GM18870 (cell line): ENCODE measurements around the gene NRXN3.

ENCODE experiments used
- ATAC-seq: cut with Tn5 transposase; IDR thresholded peaks from one replicate; pipeline ENCODE4 v1.9.1; 2021; ENCODE audit warnings: moderate library complexity; ENCODE audit not compliant: unreplicated experiment

NRXN3 gene

DNA sequence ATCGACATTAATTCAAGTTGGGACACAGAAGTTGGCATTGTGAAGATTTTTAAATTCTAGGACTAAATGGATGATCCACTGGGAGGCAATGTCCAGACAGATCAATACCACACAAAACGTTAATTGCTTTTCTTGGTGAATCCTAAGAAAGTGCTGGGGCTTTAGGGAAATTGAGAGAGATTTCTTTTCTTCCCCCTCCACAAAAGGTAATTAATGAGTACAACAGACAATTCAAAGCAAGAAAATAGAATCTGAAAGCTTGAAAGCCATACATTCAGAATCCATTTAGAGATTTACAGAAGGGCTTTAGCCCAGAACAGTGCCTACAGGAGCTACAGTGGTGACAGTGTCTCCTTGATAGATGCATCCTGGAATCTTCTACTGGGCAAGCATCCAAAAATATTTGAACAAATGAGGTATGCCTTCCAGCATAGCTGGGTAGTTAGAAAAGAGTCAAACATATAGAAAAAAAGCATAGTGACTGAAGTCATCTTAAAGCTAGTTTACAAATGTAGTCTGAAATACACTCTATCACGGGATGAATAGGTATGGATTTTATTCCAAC lies 1323.0 kb downstream of the NRXN3 start:
- no peak for ATAC-seq

DNA sequence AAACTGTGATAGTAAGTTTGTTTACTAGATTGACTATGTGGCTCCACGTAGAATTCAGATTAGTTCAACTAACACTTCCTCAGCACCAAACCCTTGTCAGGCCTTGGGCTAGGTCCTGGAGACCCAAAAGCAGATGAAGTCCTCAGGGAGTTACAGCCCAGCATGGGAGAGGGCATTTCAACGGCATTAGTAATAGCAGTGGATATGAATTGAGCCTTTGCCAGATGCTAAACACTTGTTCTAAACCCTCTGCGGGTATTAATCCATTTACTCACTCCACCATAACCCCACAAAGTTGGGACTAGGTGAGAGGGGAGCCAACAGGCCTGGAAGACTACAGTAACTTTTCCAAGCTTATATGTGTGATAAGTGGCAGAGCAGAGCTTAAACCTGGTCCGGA lies 1326.5 kb downstream of the NRXN3 start:
- ATAC-seq, result no peak

- ATAC-seq, result no peak
Observed at GRCh38 chr14:79500489-79500888, 1330.3 kb downstream of the NRXN3 start.

DNA sequence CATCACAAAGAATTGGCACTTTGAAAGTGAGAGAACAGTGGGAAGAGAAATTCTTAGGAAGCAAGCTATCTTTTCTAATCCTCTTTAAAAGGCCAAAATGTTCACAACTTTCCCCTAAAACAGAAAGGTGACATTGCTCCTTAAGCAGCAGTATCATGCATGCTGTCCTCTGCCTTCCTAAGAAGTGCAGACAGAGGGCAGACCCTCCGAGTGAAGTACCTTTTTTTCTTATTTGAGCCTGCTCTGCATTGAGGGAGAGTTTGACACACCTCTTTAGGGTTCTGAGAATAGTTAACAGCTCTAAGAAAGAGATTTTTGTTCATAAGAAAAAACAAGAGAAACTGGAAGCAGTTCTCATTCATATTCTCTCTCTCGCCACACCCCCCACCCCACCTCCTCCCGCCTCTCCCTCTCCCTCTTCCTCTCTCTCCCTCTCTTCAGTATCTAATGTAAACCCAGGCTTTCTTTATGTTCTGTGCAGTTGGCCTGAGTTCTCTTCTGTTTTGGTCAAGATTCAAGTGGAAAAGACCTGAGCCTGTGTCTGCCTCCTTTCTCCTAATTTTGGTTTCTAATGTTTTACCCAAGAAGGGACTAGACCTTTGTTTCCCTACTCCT lies 1332.1 kb downstream of the NRXN3 start:
- no peak for ATAC-seq

DNA sequence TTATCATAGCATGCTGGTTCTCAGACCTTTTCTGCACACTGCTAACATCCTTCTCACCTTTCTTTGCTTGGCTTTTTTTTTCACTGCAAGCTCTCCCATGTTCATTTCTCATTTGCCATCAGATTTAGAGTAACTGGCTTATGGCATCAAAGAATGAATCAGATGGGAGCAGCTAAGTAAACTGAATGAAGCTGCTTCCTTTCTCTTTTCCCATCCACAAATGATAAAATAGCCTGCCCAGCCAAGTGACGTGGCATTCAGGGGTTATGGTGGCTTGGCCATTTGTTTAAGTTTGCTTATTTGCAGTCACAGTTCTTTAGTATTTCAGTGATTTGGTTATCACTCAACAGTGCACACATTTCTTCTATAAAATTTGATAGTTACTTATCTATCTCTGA lies 1332.6 kb downstream of the NRXN3 start:
- no peak for ATAC-seq

DNA sequence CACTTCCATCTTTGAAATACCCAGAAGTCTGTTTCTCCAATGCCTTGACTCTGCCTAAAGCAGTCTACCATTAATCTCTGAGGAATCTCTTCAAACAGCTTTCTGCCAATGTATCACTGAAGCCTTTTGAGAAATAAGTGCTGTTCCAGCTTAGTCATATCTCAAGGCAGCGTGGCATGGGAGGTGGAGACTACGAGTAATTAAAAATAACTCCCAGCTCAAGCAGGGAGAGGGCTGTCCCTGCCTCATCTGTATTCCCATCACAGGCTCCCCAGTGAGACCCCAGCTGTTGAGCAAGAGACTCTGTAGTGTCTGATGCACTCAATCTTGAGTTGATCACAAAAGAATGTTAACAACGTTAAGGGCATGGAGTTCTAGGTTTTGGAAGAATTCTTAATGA lies 1340.5 kb downstream of the NRXN3 start:
- no peak for ATAC-seq

GRCh38 chr14:79511146-79511545 lies 1341.0 kb downstream of the NRXN3 start:
- no peak for ATAC-seq

- ATAC-seq, result no peak
Observed at GRCh38 chr14:79513446-79513845, 1343.3 kb downstream of the NRXN3 start.

GRCh38 chr14:79514700-79515099 lies 1344.5 kb downstream of the NRXN3 start:
- no peak for ATAC-seq

DNA sequence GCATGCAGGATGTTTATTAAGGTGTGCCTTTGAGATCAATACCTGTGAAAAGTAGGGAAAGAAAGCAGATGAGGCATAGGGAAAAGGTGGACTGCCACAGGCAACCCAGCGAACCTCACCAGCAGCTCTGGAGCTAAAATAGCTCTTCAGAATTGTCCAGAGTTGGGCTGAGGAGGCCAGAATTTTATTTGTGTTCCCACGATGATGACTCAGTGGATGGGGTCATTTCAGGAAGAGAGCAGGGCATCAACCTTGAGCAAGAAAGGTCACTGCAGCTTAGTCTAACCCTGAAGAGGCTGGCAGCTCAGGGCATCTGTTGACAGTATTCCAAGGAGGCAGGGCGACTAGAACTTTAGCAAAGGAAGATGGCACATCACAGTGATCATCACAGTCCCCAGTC lies 1345.0 kb downstream of the NRXN3 start:
- no peak for ATAC-seq

GRCh38 chr14:79516009-79516408 lies 1345.8 kb downstream of the NRXN3 start:
- no peak for ATAC-seq

- ATAC-seq, result no peak
Observed at GRCh38 chr14:79525416-79525815, 1355.2 kb downstream of the NRXN3 start.

DNA sequence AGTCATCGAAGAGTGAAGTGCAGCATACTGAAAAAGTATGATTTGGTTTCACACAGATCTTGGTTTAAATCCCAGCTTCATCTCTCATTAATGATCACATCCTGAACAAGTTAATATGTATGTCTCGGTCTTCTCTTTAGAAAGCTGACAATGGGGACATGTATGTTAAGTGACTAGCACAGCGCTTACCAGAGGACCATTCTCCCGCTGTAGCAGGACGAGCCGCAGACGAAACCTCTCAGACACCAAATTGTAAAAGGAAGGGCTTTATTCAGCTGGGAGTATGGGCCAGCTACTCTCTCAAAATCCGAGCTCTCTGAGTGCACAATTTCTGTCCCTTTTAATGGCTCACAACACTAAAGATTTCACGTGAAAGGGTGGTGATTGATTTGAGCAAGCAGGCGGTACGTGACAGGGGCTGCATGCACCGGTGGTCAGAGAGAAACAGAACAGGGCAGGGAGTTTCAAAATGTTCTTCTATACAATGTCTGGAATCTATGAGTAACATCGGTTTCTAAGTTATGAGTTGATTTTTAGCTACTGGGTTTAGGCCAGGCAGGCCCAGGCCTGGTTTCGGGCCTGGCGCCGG lies 1358.7 kb downstream of the NRXN3 start:
- no peak for ATAC-seq

- no peak for ATAC-seq
Observed at GRCh38 chr14:79530555-79530954, 1360.4 kb downstream of the NRXN3 start.

- no peak for ATAC-seq
Observed at GRCh38 chr14:79534703-79535353, 1364.7 kb downstream of the NRXN3 start.

DNA sequence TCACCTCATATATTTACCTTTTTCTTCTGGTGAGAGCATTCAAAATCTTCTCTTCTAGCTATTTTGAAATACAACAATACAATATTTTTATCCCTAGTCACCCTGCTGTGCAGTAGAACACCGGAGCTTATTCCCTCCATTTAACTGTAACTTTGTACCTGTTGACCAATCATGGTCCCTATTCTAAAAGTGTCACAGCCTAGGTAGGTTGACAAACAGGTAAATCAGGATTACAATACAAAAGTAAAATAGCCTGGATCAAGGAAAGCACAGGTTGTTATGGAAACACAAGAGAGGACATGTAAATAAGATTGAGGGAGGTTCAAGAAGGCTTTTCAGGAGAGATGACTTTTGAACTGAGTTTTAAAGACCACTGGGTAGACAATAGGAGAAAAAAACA lies 1370.2 kb downstream of the NRXN3 start:
- ATAC-seq, result no peak

- ATAC-seq, result no peak
Observed at GRCh38 chr14:79542121-79542520, 1371.9 kb downstream of the NRXN3 start.

- no peak for ATAC-seq
Observed at GRCh38 chr14:79543348-79543747, 1373.2 kb downstream of the NRXN3 start.

GRCh38 chr14:79543967-79544697 lies 1374.0 kb downstream of the NRXN3 start:
- ATAC-seq, result no peak

DNA sequence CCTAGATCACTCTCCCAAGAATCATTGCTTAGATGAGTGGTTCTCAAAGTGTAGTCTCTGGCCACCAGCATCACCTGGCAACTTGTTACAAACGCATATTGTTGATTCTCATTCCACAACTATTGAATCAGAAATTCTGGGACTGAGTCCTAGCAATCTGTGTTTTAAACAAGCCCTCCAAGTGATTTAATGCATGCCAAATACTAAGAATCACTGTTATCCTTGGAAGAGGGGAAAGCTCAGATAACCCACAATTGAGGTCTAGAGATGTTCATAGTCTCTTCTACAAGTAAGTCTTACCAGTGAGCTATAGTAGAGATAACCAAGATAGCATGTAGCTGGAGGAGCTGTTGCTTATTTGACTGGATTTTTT lies 1374.5 kb downstream of the NRXN3 start:
- no peak for ATAC-seq

DNA sequence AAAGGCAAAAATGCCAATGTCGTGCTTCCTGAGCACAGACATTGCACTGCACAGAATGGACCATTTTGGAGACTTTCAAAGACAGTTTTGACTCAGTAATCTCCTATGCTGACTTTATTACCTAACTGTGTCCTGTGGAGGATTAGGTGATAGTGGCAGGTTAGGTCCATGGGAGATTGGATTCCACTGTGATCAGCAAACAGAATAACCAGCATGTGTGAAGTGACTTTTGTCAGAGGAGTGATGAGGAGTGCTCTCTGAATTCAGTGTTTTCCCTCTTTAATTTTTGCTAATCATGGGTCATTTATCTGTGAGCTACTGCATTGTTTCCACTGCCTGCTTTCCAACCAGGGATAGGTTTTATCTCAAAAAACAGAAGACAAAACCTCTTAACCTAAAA lies 1378.7 kb downstream of the NRXN3 start:
- no peak for ATAC-seq

GRCh38 chr14:79549515-79549914 lies 1379.3 kb downstream of the NRXN3 start:
- no peak for ATAC-seq
